IPS-15b (cell line): ENCODE results near the gene TMED6.
"Not testable (repeated sequence)": the region's sequence is repeated elsewhere in the genome, so short reads cannot be mapped to it uniquely, and the experiment has no call there.

Experiments
- H3K27me3 ChIP-seq: one replicate; pipeline ENCODE4 v1.6.1; 2013; ENCODE audit warnings: low read length; ENCODE audit not compliant: control insufficient read depth, insufficient read depth
- H3K36me3 ChIP-seq: one replicate; pipeline ENCODE4 v1.6.1; 2013; ENCODE audit warnings: low read length; ENCODE audit not compliant: control insufficient read depth, insufficient read depth
- H3K4me1 ChIP-seq: one replicate; pipeline ENCODE4 v1.6.1; 2013; ENCODE audit warnings: mild to moderate bottlenecking, low read length; ENCODE audit not compliant: control insufficient read depth, insufficient read depth
- H3K4me3 ChIP-seq: one replicate; pipeline ENCODE4 v1.5.1; 2013; ENCODE audit warnings: low read depth, low read length
- H3K9ac ChIP-seq: one replicate; pipeline ENCODE4 v1.6.1; 2013; ENCODE audit warnings: low read depth, mild to moderate bottlenecking, low read length
- H3K9me3 ChIP-seq: one replicate; pipeline ENCODE4 v1.6.1; 2013; ENCODE audit warnings: mild to moderate bottlenecking, low read length; ENCODE audit not compliant: control insufficient read depth, insufficient read depth

The TMED6 gene

GRCh38 chr16:69378036-69378435 lies 26.4 kb upstream of the TMED6 start:
- Histone ChIP-seq H3K4me1 (no peaks in the 10 kb centered on the region), H3K27me3 (no peaks in the 10 kb centered on the region), H3K36me3 (no peaks in the 10 kb centered on the region), H3K4me3 (no peak overlapping the region), H3K9me3 (no peaks in the 10 kb centered on the region), H3K9ac (no peak overlapping the region)

GRCh38 chr16:69376393-69377059 lies 24.9 kb upstream of the TMED6 start:
- no peak overlapping the region for H3K9ac ChIP-seq
- no peaks in the 10 kb centered on the region for H3K9me3 ChIP-seq
- H3K4me3 ChIP-seq = no peak overlapping the region
- peaks cover 2% of the 10 kb centered on the region for H3K36me3 ChIP-seq
- H3K27me3 ChIP-seq = no peaks in the 10 kb centered on the region
- no peaks in the 10 kb centered on the region for H3K4me1 ChIP-seq

- Histone ChIP-seq H3K27me3 (no peaks in the 10 kb centered on the region), H3K4me3 (no peak overlapping the region), H3K4me1 (no peaks in the 10 kb centered on the region), H3K9ac (no peak overlapping the region), H3K9me3 (no peaks in the 10 kb centered on the region), H3K36me3 (peaks cover 17% of the 10 kb centered on the region)
Measured at GRCh38 chr16:69373019-69373418, 21.4 kb upstream of the TMED6 start.

- Histone ChIP-seq H3K4me1 (no peaks in the 10 kb centered on the region), H3K4me3 (no peak overlapping the region), H3K27me3 (no peaks in the 10 kb centered on the region), H3K36me3 (peaks cover 26% of the 10 kb centered on the region), H3K9ac (no peak overlapping the region), H3K9me3 (no peaks in the 10 kb centered on the region)
Measured at GRCh38 chr16:69371564-69371963, 20.0 kb upstream of the TMED6 start.

- no peaks in the 10 kb centered on the region for H3K4me1 ChIP-seq
- no peak overlapping the region for H3K4me3 ChIP-seq
- no peak overlapping the region for H3K9ac ChIP-seq
- no peaks in the 10 kb centered on the region for H3K9me3 ChIP-seq
- no peaks in the 10 kb centered on the region for H3K27me3 ChIP-seq
- H3K36me3 ChIP-seq = peaks cover 30% of the 10 kb centered on the region
Measured at GRCh38 chr16:69368866-69369265, 17.3 kb upstream of the TMED6 start.

GRCh38 chr16:69367980-69368379 lies 16.4 kb upstream of the TMED6 start:
- H3K4me3 ChIP-seq = no peak overlapping the region
- H3K9ac ChIP-seq = no peak overlapping the region
- no peaks in the 10 kb centered on the region for H3K9me3 ChIP-seq
- H3K4me1 ChIP-seq = no peaks in the 10 kb centered on the region
- H3K36me3 ChIP-seq = peaks cover 30% of the 10 kb centered on the region
- H3K27me3 ChIP-seq = no peaks in the 10 kb centered on the region

- Histone ChIP-seq H3K9me3 (no peaks in the 10 kb centered on the region), H3K27me3 (no peaks in the 10 kb centered on the region), H3K4me3 (no peak overlapping the region), H3K9ac (no peak overlapping the region), H3K36me3 (peaks cover 28% of the 10 kb centered on the region), H3K4me1 (no peaks in the 10 kb centered on the region)
Measured at GRCh38 chr16:69366431-69366830, 14.8 kb upstream of the TMED6 start.

GRCh38 chr16:69365901-69366300 lies 14.3 kb upstream of the TMED6 start:
- H3K27me3 ChIP-seq = no peaks in the 10 kb centered on the region
- H3K4me3 ChIP-seq = no peak overlapping the region
- H3K9ac ChIP-seq = no peak overlapping the region
- no peaks in the 10 kb centered on the region for H3K9me3 ChIP-seq
- no peaks in the 10 kb centered on the region for H3K4me1 ChIP-seq
- peaks cover 28% of the 10 kb centered on the region for H3K36me3 ChIP-seq

GRCh38 chr16:69364088-69364487 lies 12.5 kb upstream of the TMED6 start:
- no peak overlapping the region for H3K4me3 ChIP-seq
- no peaks in the 10 kb centered on the region for H3K9me3 ChIP-seq
- no peaks in the 10 kb centered on the region for H3K27me3 ChIP-seq
- H3K36me3 ChIP-seq = peaks cover 17% of the 10 kb centered on the region
- no peaks in the 10 kb centered on the region for H3K4me1 ChIP-seq
- no peak overlapping the region for H3K9ac ChIP-seq

- Histone ChIP-seq H3K9me3 (no peaks in the 10 kb centered on the region), H3K27me3 (no peaks in the 10 kb centered on the region), H3K36me3 (peaks cover 16% of the 10 kb centered on the region), H3K4me1 (no peaks in the 10 kb centered on the region), H3K4me3 (no peak overlapping the region), H3K9ac (no peak overlapping the region)
Measured at GRCh38 chr16:69363281-69363717, 11.7 kb upstream of the TMED6 start.

- not testable (repeated sequence) for H3K4me3 ChIP-seq, H3K4me1 ChIP-seq, H3K9me3 ChIP-seq, H3K27me3 ChIP-seq, H3K9ac ChIP-seq, H3K36me3 ChIP-seq
Measured at GRCh38 chr16:69360070-69360469, 8.5 kb upstream of the TMED6 start.

GRCh38 chr16:69350536-69351133 lies 951 bp downstream of the TMED6 start:
- no peak overlapping the region for H3K9ac ChIP-seq

More at GRCh38 chr16:69350536-69351133, 951 bp downstream of the TMED6 start:
- H3K4me1 ChIP-seq = no peaks in the 10 kb centered on the region
- H3K9me3 ChIP-seq = no peaks in the 10 kb centered on the region
- H3K36me3 ChIP-seq = peaks cover 2% of the 10 kb centered on the region
- H3K27me3 ChIP-seq = no peaks in the 10 kb centered on the region
- H3K4me3 ChIP-seq = no peak overlapping the region
